Measurements from ENCODE around the gene PAPPA. TPM values are rescaled to one million over a fixed set of nuclear protein-coding genes. Genes with fewer than 3 reads are reported as not detected.

Gene PAPPA
- polyA plus RNA-seq, 5 donors = 0.42 to 2.0 (median 1.2) TPM

DNA sequence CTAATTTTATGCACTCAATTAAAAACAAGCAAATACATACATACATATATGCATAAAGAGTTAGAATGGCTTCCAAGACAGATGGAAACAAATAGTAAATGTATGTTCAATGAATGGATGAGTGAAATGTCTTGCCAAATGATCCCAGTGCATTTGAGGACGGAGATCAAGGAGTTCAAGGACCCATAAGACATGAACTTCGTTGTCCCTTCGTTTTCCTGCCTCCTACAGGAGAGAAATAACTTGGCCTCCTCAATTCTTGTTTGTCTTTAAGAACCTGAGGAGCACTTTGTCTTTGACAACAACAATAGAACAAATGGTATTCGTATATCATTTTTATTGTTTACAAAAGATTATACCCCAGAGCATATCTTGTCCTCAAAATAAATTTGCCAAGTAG, 2.4 kb upstream of the PAPPA start:
- DNase-seq = no peak

GRCh38 chr9:116151966-116152381, 1.6 kb upstream of the PAPPA start:
- no peak for DNase-seq

DNA sequence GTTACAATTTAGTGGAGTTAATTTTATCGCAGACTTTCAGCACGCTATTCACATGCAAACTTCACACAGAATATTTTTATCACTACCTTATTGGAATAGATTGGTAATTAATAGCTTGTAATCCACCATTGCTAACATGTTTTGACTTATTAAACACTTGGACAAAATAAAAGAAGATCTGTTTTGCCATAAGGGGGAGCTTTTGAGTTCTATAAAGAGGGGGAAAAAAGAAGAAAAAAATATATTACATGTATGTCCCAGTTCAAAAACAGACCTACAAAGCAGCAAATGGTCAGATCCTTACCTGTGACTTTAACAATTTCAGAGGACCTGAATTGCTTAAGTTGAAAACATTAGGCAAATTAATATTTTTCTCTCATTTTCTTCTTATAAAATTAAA, 1.2 kb upstream of the PAPPA start:
- DNase-seq = no peak

DNA sequence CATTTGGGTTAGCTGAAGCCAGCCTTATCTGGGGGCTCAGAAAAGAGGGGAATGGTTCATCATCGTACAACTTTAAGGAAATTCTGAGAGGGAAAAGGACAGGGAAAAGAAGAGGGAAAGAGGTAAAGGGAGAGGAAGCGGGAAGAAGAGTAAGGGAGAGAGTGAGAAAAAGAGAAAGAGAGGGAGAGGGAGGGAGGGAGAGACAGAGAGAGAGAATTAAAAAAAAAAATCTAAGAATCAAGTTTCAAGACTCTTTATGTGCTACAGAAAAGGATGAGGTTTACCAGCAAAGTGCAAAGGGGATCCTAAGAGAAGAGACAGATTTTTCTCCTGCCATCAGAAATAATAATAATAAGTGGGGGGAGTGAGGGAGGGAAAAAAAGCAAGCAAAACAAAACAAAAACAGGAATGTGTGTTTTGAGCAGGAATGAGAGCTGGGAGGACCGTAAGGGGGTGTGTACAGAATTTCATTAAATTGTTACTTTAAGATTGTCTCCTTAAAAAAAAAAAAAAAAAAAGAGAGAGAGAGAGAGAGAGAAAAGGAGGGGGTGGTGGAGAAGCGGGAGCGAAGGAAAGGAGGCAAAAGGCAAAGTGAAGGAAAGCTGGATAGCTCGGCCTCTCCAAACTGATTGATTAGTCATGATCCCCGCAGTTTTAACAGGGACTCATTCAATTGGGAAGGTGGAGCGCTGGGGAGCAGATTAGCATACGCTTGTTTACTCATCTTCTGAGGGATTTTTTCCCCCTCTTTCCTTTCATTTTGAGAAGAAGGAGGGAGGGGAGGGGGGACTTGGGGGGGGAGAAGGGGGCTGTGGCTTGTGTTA, 438 bp upstream of the PAPPA start:
- DNase-seq = no peak

- DNase-seq = no peak
Observed at GRCh38 chr9:116154334-116154975, 864 bp downstream of the PAPPA start.

DNA sequence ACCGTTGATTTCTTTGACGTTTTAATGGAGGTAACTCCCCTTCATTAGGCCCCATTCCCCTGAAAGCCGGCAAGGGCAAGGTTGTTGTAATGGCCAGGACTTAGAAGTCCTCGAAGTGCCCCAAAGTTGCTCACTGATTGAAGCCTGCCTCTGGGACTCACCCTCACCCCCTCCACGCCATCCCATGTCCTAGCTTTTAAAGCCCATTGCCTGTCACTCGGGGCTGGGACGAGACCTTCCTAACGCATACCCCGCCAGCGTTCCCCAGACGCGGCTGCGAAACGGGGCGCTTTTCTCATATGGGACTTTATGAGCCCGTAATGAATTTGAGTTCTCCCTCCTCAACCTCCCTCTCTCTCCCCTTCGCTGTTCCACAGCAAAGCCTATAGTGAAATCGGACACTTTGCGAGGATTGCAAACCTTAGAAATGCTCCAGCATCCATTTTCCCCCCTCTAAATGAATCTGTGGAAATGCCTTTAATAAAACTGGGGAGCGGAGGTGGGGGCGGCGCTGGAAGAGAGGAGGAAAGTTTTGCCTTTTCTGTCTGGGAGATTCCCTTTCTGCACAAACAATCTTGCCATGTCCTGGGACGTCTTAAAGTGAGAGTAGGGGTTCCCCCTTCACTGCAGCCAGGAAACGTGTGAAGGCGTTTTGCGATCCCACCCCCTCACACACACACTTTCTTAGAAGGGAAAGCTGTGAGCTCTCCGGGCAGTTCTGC, 1.5 kb downstream of the PAPPA start:
- DNase-seq = peak in 1 of 2 donors; percentile 37

- DNase-seq = peak in 1 of 2 donors; percentile 35
Observed at GRCh38 chr9:116155698-116156039, 2.1 kb downstream of the PAPPA start.

GRCh38 chr9:116156621-116157314, 3.2 kb downstream of the PAPPA start:
- DNase-seq = peak; percentile 68 to 70

DNA sequence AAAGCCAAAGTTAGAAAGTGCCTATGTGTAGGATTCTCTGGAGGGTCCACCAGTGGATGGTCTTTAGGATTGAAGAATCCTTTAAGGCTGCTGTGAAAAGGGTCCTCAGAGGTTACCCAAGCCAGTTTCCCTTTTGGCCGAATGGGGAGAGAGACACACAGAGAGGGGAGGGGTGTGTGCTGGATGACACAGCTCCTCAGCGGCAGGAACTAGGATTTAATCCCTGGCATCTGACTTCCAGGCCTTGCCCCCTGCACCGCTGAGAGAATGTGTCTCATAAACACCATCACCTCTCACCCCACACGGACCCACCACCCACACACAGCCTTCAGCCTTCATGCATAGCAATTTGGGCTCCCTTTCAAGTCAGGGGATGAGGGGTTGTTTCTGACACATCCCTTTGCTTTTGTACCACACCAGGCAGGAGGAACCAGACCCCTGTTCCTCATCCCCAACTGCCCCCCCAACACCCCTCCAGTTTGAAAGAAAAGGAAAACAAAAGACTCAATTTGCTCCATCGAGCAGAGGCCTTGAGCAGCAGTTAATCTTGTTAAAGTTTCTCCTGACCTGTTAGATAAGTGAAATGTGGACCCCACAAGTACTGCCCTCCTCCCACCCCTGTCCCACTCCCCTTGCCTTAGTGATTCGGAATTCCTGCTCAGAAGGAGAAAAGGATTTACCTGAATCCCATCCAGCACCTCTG, 4.0 kb downstream of the PAPPA start:
- no peak for DNase-seq

DNA sequence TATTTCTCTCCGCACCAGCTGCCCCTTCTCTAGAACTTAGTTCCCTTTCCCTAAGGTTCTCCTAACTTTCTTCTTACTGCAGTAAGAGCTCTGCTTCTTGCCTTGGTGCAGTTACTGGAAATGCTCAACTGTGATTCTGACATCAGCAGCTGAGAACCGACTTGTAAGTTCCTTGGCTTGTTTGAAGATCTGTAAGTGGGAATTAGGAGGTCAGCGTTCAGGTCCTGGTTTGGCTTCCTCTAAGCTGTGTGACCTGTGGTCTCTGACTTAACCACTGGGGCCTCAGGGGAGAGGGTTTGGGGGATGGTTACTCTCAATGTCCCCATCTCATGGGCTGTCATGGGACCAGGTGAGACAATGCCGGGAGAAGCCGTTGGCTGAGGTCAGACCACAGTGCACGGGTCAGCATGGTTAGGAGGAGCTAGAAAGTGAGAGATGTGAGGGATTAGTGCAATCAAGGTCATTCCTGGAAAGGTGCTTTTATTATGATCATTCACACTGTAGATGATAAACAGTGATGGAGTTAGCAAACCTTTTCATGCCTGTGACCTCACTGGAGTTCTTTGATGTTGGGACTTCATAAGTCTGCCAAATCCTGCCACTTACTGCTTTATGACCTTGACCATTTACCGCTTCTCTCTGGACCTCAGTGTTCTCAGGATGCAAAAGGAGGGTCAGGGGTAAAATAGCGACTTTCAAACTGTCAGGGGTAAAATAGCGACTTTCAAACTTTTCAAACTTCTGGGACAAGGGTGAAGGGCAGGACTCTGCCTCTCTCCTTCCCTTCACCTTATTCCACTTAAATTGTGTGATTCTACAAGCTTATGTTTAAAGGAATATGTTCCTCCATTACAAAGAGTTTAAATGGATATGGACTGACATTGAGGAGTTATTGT, 7.3 kb downstream of the PAPPA start:
- DNase-seq = no peak

GRCh38 chr9:116162241-116162781, 8.7 kb downstream of the PAPPA start:
- no peak for DNase-seq

DNA sequence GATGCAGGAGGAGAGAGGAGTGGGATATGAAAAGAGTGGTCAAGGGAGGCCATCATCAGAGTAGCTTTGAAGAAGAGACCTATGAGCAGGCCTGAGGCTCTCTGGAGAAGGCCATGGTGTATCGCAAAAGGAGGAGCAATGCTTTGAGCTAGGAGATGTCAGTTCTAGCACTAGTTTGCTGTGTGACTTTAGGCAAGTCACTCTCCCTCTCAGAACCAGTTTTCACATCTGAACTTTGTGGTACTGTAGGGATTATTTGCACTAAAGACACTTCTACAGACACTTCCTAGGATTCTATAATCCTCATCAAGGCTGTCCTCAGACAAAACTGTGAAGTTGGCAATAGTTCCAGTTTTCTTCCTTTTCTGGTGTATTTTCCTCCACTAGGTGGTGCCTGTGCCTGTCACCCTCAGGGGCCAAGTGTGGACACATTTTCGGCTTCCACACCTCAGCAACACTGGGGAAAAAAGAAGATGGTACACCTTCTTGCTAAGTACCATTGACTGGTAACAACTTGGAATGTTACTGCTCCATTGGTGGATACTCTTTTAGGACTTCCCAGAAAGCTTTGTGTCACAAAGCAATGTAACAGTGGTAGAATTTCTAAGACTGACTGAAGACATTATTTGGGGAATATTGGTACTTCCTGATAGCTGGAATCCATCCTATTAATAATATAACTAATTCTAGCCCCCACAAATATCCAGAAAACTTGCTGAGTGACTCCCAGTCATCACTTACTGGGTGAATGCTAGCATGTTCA, 9.9 kb downstream of the PAPPA start:
- DNase-seq = no peak

DNA sequence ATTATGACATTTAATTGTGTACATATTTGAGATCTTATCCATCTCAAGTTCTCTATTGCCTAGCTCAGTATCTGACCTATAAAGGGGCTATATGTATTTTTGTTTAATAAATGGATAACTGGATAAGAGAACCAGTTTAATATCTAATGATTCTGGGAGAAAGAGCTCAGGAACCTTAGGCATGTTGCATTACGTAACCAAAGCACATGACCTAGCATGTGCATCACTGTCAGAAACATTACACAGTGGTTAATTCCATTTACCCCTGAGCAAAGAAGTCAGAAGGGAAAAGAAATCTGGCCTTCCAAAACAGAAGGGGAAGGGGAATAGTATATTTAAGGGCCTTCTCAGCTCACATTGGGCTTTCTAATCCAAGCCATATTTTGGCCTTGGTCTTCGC, 12.3 kb downstream of the PAPPA start:
- no peak for DNase-seq

DNA sequence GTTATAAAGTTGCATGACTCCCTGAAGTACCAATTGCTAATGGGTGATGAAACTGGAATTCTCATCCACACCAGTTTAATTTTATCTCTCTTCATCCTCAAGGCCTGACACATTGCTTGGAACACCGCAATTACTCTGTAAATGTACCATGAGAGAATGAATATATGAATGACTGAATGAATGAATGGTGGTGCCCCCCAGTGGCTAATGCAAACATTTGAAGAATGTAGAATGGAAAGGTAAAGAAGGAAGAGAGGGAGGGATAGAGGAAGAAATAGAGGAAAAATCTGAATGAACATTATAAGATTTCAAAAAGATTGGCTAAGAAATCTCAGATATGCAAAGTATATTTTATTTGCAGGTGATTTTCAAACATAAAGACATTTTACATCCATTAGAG, 13.1 kb downstream of the PAPPA start:
- DNase-seq = no peak

GRCh38 chr9:116168231-116168630, 14.6 kb downstream of the PAPPA start:
- DNase-seq = no peak

DNA sequence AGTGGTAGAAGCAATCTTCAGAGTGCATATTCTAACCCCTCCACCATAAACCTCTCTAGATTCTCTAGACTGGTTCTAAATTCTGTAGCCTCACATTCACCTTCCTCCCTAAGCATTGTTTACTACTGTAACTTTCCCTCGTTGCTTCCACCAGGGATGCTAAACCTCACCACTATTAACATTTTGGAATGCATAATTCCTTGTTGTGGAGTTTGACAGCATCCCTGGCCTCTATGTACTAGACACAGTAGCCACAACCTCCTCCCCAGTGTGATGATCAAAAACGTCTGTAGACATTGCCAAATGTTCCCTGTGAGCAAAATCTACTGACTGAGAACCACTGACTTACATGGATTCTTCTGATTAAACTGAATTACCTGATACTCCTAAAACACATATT, 18.6 kb downstream of the PAPPA start:
- no peak for DNase-seq

GRCh38 chr9:116174347-116174746, 20.8 kb downstream of the PAPPA start:
- DNase-seq = no peak

GRCh38 chr9:116175614-116176013, 22.0 kb downstream of the PAPPA start:
- no peak for DNase-seq

- DNase-seq = no peak
Observed at GRCh38 chr9:116178481-116179211, 25.1 kb downstream of the PAPPA start.
